Measurements from ENCODE around the gene LPCAT1.
"Not testable (repeated sequence)": the region's sequence is repeated elsewhere in the genome, so short reads cannot be mapped to it uniquely, and the experiment has no call there.

Gene LPCAT1

GRCh38 chr5:1464511-1464910 is 59.2 kb downstream of the LPCAT1 start:
- DNase-seq (ENCODE audit: low read depth), result no peak

- DNase-seq (ENCODE audit: low read depth), result no peak
Measured at GRCh38 chr5:1464096-1464446, 59.7 kb downstream of the LPCAT1 start.

DNA sequence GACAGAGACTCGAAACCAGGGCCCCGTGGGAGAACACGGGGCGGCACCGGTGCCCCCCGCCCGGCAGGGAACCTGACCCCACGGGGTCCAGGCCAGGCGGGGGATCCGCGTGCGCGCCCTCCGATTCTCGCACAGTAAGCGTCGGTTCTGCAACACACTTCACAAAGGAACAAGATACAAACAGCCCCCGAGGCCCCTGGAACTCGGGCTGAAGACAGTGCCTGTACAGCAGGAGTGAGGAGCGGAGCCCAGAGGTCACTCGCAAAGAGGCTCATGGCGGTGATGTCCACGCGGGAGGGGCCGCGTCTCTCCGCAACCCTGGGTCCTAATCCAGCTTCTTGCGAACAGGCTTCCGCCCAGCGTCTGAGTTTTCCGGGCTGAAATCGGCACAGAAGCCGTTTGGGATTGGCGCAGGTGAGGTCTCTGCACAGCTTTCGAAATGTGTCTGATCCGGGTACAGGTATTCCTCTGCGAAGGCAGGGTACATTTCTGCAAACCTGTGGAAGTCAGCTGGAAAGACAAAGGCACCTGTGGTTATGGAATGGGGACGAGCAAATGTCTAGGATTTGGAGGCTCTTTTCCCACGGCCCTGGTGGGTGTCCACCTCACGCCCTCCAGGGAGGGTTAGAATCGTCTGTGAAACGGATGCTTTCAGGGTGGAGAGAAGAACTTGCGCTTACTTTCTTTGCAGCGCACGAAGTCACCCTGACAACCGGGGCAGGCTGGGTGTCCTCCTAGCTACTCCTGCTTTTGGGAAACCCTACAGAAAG is 60.2 kb downstream of the LPCAT1 start:
- no peak for DNase-seq (ENCODE audit: low read depth)

GRCh38 chr5:1462358-1462757 is 61.4 kb downstream of the LPCAT1 start:
- no peak for DNase-seq (ENCODE audit: low read depth)

- no peak for DNase-seq (ENCODE audit: low read depth)
Measured at GRCh38 chr5:1461396-1461795, 62.4 kb downstream of the LPCAT1 start.

DNA sequence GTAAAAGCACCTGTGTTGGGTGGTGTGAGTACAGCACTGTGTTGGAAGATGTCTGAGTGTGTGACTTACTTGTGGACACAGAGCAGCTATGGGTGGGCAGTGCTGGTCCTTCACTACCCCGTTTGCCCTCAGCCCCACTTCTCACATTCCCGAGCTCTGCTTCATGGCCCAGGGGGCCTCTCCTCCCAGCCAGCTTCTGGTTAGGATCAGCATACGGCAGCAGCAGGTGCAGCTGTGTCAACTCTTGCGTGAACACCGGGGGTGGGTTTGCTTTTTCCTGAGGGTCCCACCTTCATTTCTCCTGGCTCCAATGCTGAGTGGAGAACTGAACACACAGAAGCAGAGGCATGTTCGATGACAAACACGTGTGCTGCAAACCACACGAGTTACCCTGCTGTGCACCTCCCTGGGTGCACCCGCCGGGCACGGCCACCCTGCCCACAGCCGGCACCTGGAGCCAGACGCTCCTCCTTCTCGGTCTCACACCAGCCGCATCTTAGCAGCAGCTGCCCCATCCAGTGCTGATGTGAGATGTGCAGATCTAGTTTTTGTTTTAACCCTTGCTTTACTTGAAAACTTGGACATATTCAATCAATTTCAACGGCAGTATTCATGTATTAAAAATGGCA is 63.6 kb downstream of the LPCAT1 start:
- DNase-seq (ENCODE audit: low read depth), result no peak

GRCh38 chr5:1459435-1459834 is 64.3 kb downstream of the LPCAT1 start:
- DNase-seq (ENCODE audit: low read depth), result not testable (repeated sequence)

DNA sequence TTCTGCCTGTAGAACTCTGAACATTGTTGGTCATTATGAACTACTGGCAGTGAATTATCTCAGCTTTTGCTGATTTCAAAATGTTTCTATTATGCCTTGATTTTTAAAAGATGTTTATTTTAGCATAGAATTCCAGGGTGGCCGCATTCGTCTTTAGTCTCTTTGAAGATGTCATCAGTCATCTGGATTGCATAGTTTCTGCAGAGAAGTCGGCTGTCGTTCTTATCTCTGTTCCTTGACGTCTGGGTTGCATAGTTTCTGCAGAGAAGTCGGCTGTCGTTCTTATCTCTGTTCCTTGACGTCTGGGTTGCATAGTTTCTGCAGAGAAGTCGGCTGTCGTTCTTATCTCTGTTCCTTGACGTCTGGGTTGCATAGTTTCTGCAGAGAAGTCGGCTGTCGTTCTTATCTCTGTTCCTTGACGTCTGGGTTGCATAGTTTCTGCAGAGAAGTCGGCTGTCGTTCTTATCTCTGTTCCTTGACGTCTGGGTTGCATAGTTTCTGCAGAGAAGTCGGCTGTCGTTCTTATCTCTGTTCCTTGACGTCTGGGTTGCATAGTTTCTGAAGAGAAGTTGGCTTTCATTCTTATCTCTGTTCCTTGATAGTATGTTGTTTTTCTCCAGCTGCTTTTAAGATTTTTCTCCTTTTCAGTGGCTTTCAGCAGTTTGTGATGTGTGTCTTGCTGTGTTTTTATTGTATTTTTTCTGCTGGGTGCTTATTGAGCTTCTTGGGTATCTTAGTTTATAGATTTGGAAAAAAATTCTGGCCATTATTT is 67.5 kb downstream of the LPCAT1 start:
- DNase-seq (ENCODE audit: low read depth), result not testable (repeated sequence)

DNA sequence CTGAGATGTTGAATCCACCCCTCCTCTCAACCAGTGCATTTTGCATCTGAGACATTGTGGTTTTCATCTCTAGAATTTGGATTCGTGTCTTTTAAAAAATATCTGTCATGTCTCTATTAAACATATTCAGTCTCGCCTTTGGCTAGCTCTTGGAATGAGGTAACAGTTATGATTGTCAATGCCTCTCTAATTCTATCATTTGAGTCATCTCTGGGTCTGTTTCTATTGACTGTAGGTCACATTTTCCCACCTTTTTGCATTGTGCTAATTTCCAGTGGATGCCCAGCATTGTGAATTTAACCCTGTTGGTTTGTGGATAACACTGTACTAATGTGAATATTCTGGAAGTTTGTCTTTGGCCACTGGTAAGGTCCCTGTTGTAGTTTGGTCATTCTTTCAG is 70.1 kb downstream of the LPCAT1 start:
- no peak for DNase-seq (ENCODE audit: low read depth)

- DNase-seq (ENCODE audit: low read depth), result no peak
Measured at GRCh38 chr5:1449081-1449630, 74.6 kb downstream of the LPCAT1 start.

GRCh38 chr5:1448511-1449011 is 75.2 kb downstream of the LPCAT1 start:
- DNase-seq (ENCODE audit: low read depth), result peak; percentile 18

DNA sequence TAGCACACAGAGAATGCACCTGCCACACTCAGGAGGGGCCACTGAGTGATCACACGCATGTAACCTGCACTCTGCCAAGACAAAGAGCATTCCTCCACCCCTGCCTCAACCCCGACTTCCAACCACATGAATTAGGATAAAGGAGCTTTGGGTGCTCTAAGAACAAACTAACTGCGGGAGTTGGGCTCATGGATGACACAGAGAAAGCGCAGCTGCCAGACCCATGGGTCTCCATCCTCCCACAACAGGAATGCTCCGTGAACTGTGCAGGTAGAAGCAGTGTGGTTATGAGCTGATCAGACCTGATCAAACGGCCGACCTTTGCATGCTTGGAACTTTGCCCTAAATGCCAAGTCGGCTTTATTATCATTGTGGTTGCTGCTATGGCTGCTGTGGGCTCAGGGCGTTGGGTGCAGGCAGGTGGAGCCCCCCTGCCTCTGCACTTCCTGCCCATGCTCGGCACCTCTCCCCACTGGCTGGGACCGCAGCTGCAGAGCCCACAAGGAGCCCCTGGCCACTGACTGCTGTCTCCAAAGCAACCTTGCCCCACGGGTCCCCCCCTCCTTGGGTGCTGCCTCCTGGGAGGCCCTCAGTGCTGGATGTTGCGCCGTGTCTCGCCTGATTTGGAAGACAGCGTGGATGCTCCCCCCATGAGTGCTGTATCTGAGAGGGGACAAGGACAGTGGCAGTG is 75.9 kb downstream of the LPCAT1 start:
- no peak for DNase-seq (ENCODE audit: low read depth)

GRCh38 chr5:1446602-1447343 is 77.0 kb downstream of the LPCAT1 start:
- no peak for DNase-seq (ENCODE audit: low read depth)

DNA sequence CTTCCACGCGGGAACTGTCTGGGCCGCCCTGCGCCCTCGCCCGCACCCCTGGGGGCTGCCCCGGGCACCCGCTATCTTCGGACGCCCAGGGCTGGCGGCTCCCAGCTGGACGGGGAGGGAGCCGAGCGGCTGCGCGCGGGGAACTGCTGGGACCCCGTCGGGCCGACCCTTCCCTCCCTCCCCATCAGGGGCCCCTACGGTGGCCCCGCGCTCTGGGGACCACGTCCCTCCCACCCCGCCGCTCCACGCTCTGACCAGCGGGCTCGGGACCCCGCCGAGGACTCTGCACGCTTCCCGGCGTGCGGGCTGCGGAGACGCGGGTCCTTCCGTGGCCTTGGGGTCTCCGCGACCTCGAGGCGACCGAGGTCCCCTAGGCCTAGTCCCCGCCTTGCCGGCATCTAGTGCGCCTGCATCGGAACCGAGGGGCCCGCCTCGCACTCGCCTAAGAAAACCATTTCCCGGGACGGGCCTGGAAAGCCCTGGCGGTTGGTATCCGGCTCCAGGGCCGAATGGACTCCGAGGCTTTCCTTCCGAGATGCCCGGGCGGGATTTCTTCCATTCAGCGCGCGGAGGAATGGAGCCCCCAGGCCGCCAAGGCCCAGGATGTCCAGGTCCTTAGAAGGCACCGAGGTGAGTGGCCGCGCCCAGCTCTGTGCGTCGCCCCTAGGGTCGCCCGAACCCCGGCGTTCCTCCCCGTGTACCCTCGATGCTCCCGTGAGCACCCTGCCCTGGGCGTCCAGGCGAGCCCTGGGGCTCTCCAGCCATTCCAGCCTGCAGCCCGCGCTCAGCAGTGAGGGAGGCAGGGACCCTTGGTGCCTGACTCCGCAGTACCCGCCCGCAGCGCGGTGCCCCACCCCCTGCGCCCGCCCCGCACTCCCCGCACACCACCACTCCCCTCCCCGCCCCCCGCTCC is 77.8 kb downstream of the LPCAT1 start:
- DNase-seq (ENCODE audit: low read depth), result no peak

DNA sequence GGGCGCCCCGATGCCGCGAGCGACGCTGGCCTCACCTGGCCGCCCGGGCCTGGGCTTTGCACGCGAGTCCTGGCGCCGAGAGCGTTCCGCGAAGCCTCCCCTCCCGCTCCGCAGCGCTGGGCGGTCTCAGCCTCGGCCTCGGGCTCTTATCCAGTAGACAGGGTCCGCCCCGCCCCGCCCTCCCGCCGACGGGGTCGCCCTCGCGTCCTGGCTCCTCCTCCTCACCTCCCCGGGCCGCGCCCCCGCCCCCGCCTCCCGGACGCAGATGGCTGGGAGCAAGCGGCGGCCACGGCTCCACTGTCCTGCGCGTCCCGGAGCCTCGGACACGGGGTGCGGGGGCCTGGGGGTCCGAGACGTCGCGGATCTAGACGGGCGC is 78.5 kb downstream of the LPCAT1 start, which contains the start of gene SLC6A3:
SLC6A3 (minus strand) TSS at position 128 of the 376 bp plus-strand sequence. CDS start 2,243 bp downstream, outside the sequence.
- peak; percentile 16 for DNase-seq (ENCODE audit: low read depth)

DNA sequence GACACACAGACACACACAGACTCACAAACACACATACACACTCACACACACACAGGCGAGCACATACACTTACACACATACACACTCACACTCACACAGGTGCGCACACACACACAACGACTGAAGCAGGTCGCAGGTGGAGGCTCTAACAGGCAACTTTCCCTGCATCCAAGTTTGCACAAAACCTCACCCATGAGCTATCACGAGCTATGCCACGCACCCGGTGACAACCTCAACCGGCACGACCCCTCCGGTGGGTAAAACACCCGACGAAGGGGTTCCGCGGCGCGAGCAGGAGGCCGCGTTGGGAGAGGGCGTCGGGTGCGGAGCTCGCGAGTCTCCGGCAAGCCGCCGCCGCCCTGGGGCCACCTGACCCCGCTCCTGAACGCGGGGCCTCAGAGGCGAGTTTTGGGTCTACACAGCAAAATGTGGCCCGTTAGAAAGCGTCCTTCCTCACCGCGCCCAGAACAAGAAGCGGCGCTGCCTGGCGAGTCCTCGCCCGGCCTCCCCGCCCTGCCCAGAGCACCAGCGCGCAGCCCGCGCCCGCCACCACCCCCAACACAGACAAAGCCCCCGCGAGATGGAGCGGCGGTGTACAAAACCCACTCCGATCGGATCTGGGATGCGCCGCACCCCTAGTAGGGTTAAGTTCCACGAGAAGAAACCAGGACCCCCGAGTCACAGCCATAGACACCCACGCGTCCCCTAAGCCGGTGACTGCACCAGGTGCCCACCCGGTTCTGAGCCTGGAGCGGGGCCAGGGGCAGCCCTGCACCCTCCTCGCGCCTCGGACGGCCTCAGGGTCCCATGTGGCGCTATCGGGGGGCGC is 79.2 kb downstream of the LPCAT1 start:
- no peak for DNase-seq (ENCODE audit: low read depth)

GRCh38 chr5:1443991-1444360 is 79.8 kb downstream of the LPCAT1 start:
- no peak for DNase-seq (ENCODE audit: low read depth)

DNA sequence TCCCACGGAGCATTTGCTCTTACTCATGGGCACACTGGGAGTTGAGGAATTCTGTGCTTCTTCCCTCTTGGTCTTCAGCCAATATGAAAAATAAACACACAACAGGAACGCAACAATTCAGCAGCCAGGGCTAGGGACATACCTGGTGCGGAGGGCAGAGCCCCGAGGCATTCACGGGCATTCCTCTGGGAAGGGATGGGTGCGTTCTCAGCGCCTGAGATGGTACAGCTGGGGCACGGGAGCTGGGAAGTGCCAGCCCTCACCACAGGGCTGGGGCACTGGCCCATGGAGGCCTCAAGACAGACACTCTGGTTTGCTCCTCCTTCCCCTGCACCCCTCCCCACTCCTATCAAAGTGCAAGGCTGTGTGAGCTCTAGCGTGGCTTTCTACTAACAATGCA is 80.6 kb downstream of the LPCAT1 start:
- DNase-seq (ENCODE audit: low read depth), result no peak
